GM23338 (cell line): ENCODE measurements around the gene OSBPL10. TPM values are rescaled to one million over a fixed set of nuclear protein-coding genes. Genes with fewer than 3 reads are reported as not detected.

Experiments
- ATAC-seq: fragments of 200-7000 bp; cut with Tn5 transposase; 3 replicates; pipeline ENCODE4 v1.9.1; 2020
- DNase-seq: peaks from one replicate; pipeline ENCODE4 v3.0.0-alpha.2; 2015; ENCODE audit warnings: low spot score
- H2AFZ ChIP-seq: fragments of 200-600 bp; sonication (generic); 2 replicates; pipeline ENCODE4 v1.8.0; 2016; ENCODE audit warnings: antibody characterized with exemption, mild to moderate bottlenecking, moderate library complexity
- H3F3A ChIP-seq: fragments of 200-600 bp; sonication (generic); replicated peaks from 2 replicates; pipeline ENCODE4 v1.8.0; 2017; ENCODE audit warnings: antibody characterized with exemption, mixed run types, low read depth
- H3K27ac ChIP-seq: fragments of 200-600 bp; sonication (generic); 2 replicates; pipeline ENCODE4 v1.6.1; 2016; ENCODE audit warnings: low read depth
- H3K27me3 ChIP-seq: fragments of 200-600 bp; sonication (generic); 2 replicates; pipeline ENCODE4 v1.8.0; 2016; ENCODE audit warnings: mild to moderate bottlenecking, mixed run types, moderate library complexity; ENCODE audit not compliant: insufficient read depth
- H3K36me3 ChIP-seq: fragments of 200-600 bp; sonication (generic); 2 replicates; pipeline ENCODE4 v1.8.0; 2016; ENCODE audit warnings: mild to moderate bottlenecking; ENCODE audit not compliant: insufficient read depth
- H3K4me1 ChIP-seq: fragments of 200-600 bp; sonication (generic); 2 replicates; pipeline ENCODE4 v1.8.0; 2016; ENCODE audit warnings: mild to moderate bottlenecking, moderate library complexity; ENCODE audit not compliant: insufficient read depth
- H3K4me2 ChIP-seq: fragments of 200-600 bp; sonication (generic); 2 replicates; pipeline ENCODE4 v1.7.1; 2017; ENCODE audit warnings: mixed run types
- H3K4me3 ChIP-seq: fragments of 200-600 bp; sonication (generic); 2 replicates; pipeline ENCODE4 v1.6.1; 2016; ENCODE audit warnings: mixed run types
- H3K79me2 ChIP-seq: fragments of 200-600 bp; sonication (generic); replicated peaks from 2 replicates; pipeline ENCODE4 v1.8.0; 2017; ENCODE audit warnings: mild to moderate bottlenecking; ENCODE audit not compliant: insufficient read depth
- H3K9me2 ChIP-seq: fragments of 200-600 bp; sonication (generic); 2 replicates; pipeline ENCODE4 v1.8.0; 2017; ENCODE audit not compliant: insufficient read depth
- H4K20me1 ChIP-seq: fragments of 200-600 bp; sonication (generic); replicated peaks from 2 replicates; pipeline ENCODE4 v1.8.0; 2017; ENCODE audit warnings: mild to moderate bottlenecking; ENCODE audit not compliant: insufficient read depth
- H3K27ac Mint-ChIP-seq: 2 replicates; pipeline ENCODE4 v1.8.0; 2020; ENCODE audit warnings: inconsistent platforms, mild to moderate bottlenecking, moderate library complexity, mixed read lengths
- H3K27me3 Mint-ChIP-seq: 3 replicates; pipeline ENCODE4 v1.8.0; 2022; ENCODE audit warnings: low read depth, mild to moderate bottlenecking, moderate library complexity, mixed read lengths, inconsistent platforms; ENCODE audit not compliant: insufficient read depth, poor library complexity
- H3K36me3 Mint-ChIP-seq: 3 replicates; pipeline ENCODE4 v1.8.0; 2021; ENCODE audit warnings: low read depth, mild to moderate bottlenecking, inconsistent platforms, moderate library complexity, mixed read lengths
- H3K4me1 Mint-ChIP-seq: 3 replicates; pipeline ENCODE4 v1.8.0; 2020; ENCODE audit warnings: mild to moderate bottlenecking, inconsistent platforms, mixed read lengths
- H3K4me3 Mint-ChIP-seq: 3 replicates; pipeline ENCODE4 v1.8.0; 2021; ENCODE audit warnings: moderate library complexity, mild to moderate bottlenecking, inconsistent platforms, mixed read lengths
- H3K9me3 Mint-ChIP-seq: 3 replicates; pipeline ENCODE4 v1.8.0; 2020; ENCODE audit warnings: moderate library complexity, mild to moderate bottlenecking, inconsistent platforms, mixed read lengths
- CREB1 ChIP-seq: fragments of 250-450 bp; sonication (Bioruptor Pico); IDR thresholded peaks from 2 replicates; pipeline ENCODE4 v1.5.0; 2020; ENCODE audit warnings: low read depth, mild to moderate bottlenecking, moderate library complexity
- EZH2 ChIP-seq: fragments of 200-600 bp; sonication (generic); IDR thresholded peaks from one replicate; pipeline ENCODE4 v1.8.0; 2017; ENCODE audit warnings: antibody characterized with exemption, mild to moderate bottlenecking, low read depth; ENCODE audit not compliant: unreplicated experiment
- EZH2phosphoT487 ChIP-seq: fragments of 200-600 bp; sonication (generic); IDR thresholded peaks from one replicate; pipeline ENCODE4 v1.8.1; 2018; ENCODE audit warnings: antibody characterized with exemption; ENCODE audit not compliant: unreplicated experiment
- JUNB ChIP-seq: IDR thresholded peaks from one replicate; pipeline ENCODE4 v1.6.1; 2016; ENCODE audit warnings: antibody characterized with exemption; ENCODE audit not compliant: unreplicated experiment
- NANOG ChIP-seq: IDR thresholded peaks from 2 replicates; pipeline ENCODE4 v1.6.1; 2016; ENCODE audit warnings: antibody characterized with exemption, borderline replicate concordance
- POLR2AphosphoS5 ChIP-seq: IDR thresholded peaks from 2 replicates; pipeline ENCODE4 v1.6.1; 2016; ENCODE audit warnings: antibody characterized with exemption, low read depth
- ZNF114 ChIP-seq: fragments of 250-450 bp; sonication (Bioruptor Pico); IDR thresholded peaks from 2 replicates; pipeline ENCODE4 v1.5.0; 2020; ENCODE audit warnings: mild to moderate bottlenecking, moderate library complexity
- ZNF331 ChIP-seq: fragments of 250-450 bp; sonication (Bioruptor Pico); IDR thresholded peaks from 2 replicates; pipeline ENCODE4 v1.5.0; 2020; ENCODE audit warnings: low read depth, mild to moderate bottlenecking, moderate library complexity
- ZNF462 ChIP-seq: fragments of 250-450 bp; sonication (Bioruptor Pico); IDR thresholded peaks from 2 replicates; pipeline ENCODE4 v1.5.0; 2020; ENCODE audit warnings: mild to moderate bottlenecking, moderate library complexity
- polyA plus RNA-seq: library from polyadenylated mRNA; unstranded; fragments of >200 nt; fragmentation: Nextera tagmentation; extraction: Ambion mirVana; gene quantifications from 2 replicates; pipeline ENCODE4 v1.2.1, GENCODE V29; 2016
- total RNA-seq: library from RNA; depleted of rRNA; stranded (reverse); fragments of >200 nt; shearing (Covaris generic); gene quantifications from 2 replicates; pipeline ENCODE4 v1.2.3, GENCODE V29; 2014
- TF ChIP-seq, protein P1 (sequence below), 2 experiments: fragments of 200-600 bp in 1 of 2; sonication (generic) in 1 of 2; conservative IDR thresholded peaks; 2 replicates each; pipeline versions ENCODE4 v1.5.1 to v1.6.1; 2016 to 2017; ENCODE audit warnings: antibody characterized with exemption in 2 of 2, low read depth in 2 of 2, mild to moderate bottlenecking in 2 of 2, moderate library complexity in 1 of 2
- TF ChIP-seq, protein P2 (sequence below): IDR thresholded peaks from 2 replicates; pipeline ENCODE4 v1.6.1; 2016; ENCODE audit warnings: antibody characterized with exemption

Gene OSBPL10
- total and polyA plus RNA-seq, 2 experiments from 2014 or later = 23.8 to 149 TPM

DNA sequence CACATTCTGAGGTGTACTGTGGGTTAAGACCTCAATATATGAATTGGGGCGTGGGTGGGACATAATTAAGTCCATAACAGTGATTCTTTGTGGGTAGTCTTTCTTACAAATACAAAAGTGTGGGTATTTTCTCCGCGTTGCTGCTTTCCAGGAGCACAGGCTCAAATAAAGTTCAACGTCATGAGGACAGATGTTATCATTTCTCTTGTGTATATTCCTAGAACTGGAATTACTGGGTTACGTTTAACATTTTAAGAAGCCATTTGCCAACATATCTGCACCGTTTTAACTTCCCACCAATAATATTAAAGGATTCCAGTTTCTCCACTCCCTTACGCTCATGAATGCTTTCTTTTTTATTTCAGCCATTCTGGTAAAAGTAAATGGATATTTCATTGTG lies 40.1 kb upstream of the OSBPL10 start:
- H3K9me2 ChIP-seq = no peaks in the 10 kb centered on the region
- Mint-ChIP-seq H3K36me3 (no peaks in the 10 kb centered on the region), H3K9me3 (no peaks in the 10 kb centered on the region), H3K27me3 (no peaks in the 10 kb centered on the region), H3K4me1 (peaks cover 4% of the 10 kb centered on the region), H3K27ac (no peak overlapping the region), H3K4me3 (no peak overlapping the region)
- no peaks in the 10 kb centered on the region for H3K36me3 ChIP-seq
- H3K4me2 ChIP-seq = no peak overlapping the region
- H2AFZ ChIP-seq = no peak overlapping the region
- H3K79me2 ChIP-seq = no peaks in the 10 kb centered on the region
- H3K4me1 ChIP-seq = no peaks in the 10 kb centered on the region; the same call in 1 of the 2 replicates
- no peak for ATAC-seq
- H3K27me3 ChIP-seq = no peaks in the 10 kb centered on the region
- TF ChIP-seq ZNF462 (CRISPR knock-in tag) (no peak), JUNB (no peak), ZNF114 (CRISPR knock-in tag) (no peak), CREB1 (no peak), ZNF331 (CRISPR knock-in tag) (no peak), EZH2 (no peak), EZH2phosphoT487 (no peak), POLR2AphosphoS5 (no peak), NANOG (no peak)
- TF ChIP-seq, protein P1, sequence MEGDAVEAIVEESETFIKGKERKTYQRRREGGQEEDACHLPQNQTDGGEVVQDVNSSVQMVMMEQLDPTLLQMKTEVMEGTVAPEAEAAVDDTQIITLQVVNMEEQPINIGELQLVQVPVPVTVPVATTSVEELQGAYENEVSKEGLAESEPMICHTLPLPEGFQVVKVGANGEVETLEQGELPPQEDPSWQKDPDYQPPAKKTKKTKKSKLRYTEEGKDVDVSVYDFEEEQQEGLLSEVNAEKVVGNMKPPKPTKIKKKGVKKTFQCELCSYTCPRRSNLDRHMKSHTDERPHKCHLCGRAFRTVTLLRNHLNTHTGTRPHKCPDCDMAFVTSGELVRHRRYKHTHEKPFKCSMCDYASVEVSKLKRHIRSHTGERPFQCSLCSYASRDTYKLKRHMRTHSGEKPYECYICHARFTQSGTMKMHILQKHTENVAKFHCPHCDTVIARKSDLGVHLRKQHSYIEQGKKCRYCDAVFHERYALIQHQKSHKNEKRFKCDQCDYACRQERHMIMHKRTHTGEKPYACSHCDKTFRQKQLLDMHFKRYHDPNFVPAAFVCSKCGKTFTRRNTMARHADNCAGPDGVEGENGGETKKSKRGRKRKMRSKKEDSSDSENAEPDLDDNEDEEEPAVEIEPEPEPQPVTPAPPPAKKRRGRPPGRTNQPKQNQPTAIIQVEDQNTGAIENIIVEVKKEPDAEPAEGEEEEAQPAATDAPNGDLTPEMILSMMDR (conservative IDR thresholded peaks at IDR 0.05; ENCODE audit: low read depth in 2 of 2) = no peak
- TF ChIP-seq, protein P2, sequence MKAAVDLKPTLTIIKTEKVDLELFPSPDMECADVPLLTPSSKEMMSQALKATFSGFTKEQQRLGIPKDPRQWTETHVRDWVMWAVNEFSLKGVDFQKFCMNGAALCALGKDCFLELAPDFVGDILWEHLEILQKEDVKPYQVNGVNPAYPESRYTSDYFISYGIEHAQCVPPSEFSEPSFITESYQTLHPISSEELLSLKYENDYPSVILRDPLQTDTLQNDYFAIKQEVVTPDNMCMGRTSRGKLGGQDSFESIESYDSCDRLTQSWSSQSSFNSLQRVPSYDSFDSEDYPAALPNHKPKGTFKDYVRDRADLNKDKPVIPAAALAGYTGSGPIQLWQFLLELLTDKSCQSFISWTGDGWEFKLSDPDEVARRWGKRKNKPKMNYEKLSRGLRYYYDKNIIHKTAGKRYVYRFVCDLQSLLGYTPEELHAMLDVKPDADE = no peak
- no peak overlapping the region for H3K4me3 ChIP-seq
- no peaks in the 10 kb centered on the region for H3F3A ChIP-seq
- H4K20me1 ChIP-seq = no peaks in the 10 kb centered on the region
- no peak overlapping the region for H3K27ac ChIP-seq
- no peak for DNase-seq
